H54 (cell line): Measurements from ENCODE around the gene HAUS3.

Source experiments
- DNase-seq: peaks from one replicate; pipeline ENCODE4 v3.0.0; 2011; ENCODE audit warnings: low spot score, mixed read lengths; ENCODE audit not compliant: insufficient read length
- FAIRE-seq: peaks from 3 replicates; lab custom pipeline; 2011; peaks lifted over from hg19 to GRCh38; lab: Jason Lieb, UNC
- POLR2A ChIP-seq: IDR thresholded peaks from 2 replicates; pipeline ENCODE4 v1.6.1; 2011; ENCODE audit warnings: low read depth, mild to moderate bottlenecking, low read length

Gene HAUS3, protein sequence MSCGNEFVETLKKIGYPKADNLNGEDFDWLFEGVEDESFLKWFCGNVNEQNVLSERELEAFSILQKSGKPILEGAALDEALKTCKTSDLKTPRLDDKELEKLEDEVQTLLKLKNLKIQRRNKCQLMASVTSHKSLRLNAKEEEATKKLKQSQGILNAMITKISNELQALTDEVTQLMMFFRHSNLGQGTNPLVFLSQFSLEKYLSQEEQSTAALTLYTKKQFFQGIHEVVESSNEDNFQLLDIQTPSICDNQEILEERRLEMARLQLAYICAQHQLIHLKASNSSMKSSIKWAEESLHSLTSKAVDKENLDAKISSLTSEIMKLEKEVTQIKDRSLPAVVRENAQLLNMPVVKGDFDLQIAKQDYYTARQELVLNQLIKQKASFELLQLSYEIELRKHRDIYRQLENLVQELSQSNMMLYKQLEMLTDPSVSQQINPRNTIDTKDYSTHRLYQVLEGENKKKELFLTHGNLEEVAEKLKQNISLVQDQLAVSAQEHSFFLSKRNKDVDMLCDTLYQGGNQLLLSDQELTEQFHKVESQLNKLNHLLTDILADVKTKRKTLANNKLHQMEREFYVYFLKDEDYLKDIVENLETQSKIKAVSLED

DNA sequence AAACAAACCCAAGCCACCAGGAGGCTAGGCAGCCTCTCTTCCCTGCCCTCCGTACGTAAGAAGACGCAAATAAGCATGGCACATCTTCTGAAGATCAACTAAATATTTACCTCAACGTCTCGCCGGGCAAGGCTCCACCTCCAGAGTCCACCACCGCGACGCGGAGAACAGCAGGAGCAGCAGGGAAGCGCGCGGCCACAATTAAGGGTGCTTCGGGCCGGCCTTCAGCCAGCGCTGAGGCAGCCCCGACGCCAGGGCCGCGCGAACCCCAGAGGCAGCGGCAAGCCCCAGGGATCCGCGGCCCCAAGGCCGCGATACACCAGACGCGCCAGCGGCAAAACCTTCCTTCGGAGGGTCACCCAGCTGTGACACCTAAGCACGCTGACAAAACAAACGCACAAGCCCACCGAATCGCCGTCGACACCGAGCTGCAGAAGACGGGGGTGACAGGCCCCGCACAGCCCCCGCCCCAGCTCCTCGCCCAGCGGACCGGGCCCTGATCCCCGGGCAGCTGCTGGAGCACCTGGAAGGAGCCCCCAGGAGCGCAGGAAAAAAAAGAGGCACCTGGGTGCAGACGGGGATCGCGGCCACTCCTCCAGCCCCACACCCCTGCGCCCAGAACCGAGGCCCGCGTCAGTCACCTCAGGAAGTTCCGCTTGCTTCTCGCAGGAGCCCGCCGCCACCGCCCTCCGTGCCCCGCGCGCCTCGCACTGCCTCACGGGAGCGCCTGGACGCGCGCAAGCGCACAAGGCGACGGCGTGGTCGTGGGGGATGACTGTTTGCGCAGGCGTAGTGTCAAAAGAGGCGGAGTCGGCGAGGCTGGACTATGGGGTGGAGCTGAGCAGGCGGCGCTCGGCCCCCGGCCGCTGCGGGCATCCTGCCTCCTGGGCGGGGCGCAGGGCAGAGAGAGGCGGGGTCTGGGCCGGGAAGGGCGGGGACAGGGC is at the start of gene HAUS3, which contains the start of gene POLN:
TSS of gene HAUS3 (minus strand) at position 712 of the 944 bp plus-strand sequence. CDS start 1,175 bp downstream, outside the sequence.
TSS of gene POLN (minus strand) at position 712 of the 944 bp plus-strand sequence. CDS start 12,890 bp downstream, outside the sequence.
- DNase-seq (peak; percentile 93), FAIRE-seq (no peak)
- TF ChIP-seq POLR2A, result peak; percentile 91

DNA sequence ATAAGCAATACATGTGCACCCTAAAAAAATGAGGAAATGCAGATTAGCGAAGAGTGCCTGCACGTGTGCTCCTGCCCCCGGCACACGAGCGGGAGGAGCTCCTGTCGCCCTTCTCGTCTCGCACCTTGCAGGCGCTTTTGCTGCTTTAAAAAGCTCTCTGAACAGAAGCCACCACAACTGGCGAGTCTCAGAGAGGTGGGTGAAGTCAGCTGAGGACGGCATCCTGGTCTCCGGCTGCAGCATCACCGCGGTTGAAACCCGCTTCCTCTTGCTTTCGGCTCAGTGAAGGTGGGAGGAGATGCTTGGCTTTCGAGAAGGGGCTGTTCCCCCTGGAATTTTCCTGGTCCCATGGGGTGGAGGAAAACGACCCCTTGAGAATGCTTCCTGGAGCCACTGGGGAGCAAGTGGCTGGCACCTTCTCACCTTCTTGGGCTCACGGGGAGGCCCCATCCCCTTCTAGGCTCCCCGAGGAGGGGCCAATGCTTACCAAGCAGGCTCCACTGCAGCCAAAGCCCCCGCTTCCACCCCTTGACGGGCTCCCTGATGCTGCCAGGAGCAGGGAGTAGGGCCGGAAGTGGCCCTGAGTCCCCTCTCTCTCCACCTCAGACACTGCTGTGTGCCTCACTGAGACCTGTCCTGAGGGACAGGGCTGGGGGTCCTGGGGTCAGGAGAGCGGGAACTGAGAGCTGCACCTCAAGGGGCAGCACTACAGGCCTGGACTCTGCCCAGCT is 49.2 kb upstream of the HAUS3 start:
- no peak for TF ChIP-seq POLR2A

DNA sequence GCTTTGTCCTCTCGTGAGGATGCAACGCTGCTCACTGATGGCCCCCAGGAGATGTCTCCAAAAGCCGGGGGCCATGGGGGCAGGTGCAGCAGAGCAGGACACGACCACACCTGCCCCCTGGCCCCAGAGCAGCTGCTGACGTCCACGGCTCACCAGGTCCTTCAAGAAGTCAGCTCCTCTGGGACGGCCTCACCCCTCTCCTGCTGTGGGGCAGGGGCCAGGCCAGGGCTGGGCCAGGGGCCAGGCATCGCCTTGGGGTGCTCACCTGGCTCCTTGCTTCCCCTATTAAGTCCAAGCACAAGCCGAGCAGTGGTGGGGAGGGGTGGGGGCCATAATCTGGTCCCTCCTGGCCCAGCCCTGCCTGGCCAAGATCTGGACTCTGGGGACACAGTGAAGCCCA is 48.6 kb upstream of the HAUS3 start:
- TF ChIP-seq POLR2A, result no peak
- DNase-seq (no peak), FAIRE-seq (no peak)

More for the DNA sequence above, 49.2 kb upstream of the HAUS3 start:
- FAIRE-seq, result no peak
- no peak for DNase-seq

DNA sequence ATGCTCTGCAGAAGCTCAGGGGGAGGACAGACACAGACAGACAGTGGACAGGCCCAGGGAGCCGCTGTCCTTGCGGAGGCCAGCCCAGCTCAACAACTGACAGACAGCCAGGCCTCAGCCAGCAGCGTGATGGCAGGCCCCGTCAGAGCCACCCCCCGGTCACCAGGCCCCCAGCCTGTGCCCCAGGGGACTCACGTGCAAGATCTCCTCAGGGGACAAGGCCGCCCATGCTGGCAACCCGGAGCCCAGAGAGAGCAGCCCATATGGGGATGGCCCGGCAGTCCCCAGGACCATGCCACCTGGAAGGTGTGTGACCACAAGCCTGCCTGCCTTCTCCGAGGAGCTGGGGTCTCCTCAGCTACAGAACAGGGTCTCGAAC is 48.0 kb upstream of the HAUS3 start:
- no peak for FAIRE-seq
- TF ChIP-seq POLR2A, result no peak
- no peak for DNase-seq

DNA sequence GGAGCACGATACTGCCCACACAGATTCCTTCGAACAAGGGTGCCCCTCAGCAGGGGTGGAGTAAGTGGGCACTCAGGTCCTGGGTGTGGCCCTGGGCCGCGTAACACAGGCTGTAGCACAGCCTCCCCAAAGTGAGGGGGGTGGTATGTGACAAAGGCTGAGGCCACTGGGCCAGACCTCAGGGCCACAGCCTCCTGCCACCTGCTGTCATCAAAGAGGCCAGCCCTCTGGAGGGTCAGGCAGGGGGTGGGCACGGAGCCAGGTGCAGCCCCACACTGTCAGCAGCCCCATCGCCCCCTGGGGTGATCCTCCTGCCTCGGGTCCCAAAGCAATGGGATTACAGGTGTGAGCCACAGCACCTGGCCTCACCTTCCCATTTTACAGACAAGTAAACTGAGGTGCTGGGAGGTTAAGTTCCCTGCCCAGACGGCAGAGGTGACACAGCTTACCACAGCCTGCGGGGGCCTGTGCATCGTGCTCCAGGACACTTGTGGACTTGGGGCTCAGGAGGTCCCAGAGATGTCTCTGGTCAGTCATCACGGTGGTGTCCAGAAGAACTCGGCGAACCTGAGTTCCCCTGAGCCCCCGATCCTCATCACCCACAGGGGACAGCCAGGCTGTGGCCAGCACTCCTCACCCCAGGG is 47.5 kb upstream of the HAUS3 start:
- no peak for FAIRE-seq
- DNase-seq, result no peak
- no peak for TF ChIP-seq POLR2A

DNA sequence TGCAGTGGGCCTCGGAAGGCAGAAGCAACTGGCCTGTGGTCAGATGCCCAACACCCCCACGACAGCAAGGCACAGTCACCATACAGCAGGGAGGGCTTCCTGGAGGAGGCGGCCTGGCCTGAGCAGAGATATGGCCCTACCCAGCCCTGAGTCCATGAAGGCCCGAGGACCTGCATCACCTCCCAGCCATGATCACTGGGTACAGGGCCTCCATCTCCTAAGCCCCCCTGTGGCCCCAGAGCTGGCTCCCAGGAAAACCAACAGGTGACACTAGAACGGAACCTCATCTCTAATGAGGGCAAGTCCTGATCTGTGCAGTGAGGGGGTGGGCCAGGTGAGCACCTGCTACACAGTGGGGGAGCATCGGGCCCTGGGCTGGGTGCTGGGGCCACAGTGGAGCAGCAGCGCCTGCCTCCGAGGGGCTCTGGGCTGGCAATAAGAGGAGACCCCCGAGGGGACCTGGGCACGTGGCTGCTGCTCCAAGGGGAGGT is 46.2 kb upstream of the HAUS3 start:
- no peak for FAIRE-seq
- no peak for DNase-seq
- no peak for TF ChIP-seq POLR2A

DNA sequence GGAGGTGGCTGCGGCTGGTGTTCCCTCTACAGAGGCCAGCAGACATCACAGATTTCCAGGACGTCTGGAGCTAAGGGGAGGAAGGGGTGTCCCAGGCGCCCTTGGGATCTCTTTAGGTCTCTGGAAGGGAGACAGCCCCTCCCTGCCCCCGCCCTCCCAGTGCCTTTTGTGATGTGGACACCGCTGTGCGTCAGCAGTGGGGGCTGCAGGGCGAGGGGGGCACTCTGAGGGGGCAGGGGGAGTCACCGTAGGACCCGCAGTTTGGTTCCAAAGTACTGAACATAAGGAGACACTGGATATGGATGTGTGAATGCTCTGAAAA is 45.6 kb upstream of the HAUS3 start:
- TF ChIP-seq POLR2A, result no peak
- DNase-seq (no peak), FAIRE-seq (no peak)

DNA sequence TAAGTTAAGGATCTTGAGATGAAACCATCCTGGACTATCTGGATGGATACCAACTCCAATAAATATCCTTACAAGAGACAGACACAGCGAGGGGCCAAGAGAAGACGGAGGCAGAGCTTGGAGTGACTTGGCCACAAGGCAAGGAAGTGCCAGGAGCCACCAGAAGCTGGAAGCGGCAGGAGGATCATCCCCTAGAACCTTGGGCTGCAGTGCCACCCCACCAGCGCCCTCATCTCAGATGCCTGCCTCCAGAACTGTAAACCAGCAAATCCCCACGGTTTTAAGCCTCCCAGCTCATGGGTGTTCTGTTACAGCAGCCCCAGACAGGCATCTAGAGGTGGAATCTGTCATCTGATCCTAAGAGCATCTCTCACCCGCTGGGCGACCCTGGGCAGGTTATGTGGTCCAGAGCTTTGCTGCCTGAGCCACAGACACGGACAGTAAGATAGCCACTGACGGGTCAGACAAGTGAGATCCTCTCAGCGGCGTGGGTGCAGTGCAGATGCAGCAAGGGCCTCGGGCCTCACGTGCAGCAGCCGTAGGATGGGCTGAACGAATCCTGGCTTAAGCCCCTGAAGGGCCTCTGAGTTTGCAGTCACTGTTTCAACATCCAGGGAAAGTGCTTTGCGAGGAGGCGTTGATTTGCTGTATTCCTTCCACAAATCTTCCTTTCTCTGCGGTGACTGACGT is 45.1 kb upstream of the HAUS3 start:
- FAIRE-seq (no peak), DNase-seq (no peak)
- TF ChIP-seq POLR2A, result no peak

DNA sequence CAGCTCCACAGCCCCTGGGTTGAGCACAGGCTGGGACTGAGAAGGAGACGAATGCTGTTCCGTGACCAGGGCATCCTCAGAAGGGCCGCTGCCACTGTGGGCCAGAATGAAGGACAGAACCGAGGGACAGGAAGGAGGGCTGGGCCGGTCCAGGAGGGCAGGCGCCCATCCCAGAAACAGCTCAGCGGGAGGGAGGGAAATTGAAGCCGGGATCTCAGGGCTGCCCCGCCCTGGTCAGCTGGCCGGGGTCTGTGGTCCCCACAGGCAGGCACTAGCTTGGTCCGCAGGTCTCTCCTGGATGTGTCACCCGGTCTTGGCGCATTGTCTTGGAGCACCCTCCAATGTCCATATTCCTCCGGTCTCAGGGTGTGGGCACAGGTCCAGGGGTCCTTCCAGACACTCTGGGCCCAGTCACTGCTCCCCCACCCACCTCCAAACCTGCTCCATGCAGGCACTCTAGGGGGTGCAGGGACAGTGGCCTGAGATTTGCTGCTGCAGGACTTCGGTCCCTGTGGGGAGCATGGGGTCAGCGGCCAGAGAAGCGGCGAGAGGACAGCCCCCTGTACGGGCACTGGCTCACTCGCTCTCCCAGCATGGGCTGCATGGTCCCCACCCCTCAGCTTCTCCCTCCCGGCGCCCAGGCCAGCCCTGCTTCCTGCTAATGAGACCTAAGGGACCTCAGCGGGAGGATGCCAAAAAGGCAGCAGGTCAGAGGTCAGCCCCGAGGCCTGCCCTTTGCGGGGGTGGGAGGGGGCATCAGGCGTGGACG is 43.9 kb upstream of the HAUS3 start:
- DNase-seq (no peak), FAIRE-seq (no peak)
- no peak for TF ChIP-seq POLR2A

DNA sequence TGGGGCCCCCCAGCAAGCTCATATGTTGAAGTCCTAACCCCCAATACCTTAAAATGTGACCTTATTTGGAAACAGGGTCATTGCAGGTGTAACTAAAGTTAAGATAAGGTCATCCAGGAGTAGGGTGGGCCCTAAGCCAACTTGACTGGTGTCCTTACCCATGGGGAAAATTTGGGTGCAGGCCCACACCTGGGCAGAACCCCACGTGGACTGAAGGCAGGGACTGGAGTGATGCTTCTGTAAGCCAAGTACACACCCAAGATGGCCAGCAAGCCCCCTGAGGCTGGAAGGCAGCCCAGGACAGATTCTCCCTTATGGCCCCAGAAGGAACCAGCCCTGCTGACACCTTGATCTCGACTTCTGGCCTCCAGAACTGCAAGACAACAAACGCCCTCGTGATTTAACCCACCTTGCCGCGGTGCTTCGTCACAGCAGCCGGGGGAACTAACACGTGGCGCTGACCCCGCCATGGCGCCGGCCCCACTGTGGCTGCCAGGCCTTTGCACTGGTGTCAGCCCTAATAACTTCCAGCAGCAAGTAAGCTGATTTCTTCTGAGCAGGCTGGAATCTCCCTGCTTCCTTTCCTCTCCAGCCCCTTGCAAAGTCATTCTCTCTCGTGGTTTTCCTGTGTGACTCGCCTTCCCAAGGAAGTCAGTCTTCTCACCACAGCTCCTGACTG is 43.2 kb upstream of the HAUS3 start:
- DNase-seq (no peak), FAIRE-seq (no peak)
- TF ChIP-seq POLR2A, result no peak

DNA sequence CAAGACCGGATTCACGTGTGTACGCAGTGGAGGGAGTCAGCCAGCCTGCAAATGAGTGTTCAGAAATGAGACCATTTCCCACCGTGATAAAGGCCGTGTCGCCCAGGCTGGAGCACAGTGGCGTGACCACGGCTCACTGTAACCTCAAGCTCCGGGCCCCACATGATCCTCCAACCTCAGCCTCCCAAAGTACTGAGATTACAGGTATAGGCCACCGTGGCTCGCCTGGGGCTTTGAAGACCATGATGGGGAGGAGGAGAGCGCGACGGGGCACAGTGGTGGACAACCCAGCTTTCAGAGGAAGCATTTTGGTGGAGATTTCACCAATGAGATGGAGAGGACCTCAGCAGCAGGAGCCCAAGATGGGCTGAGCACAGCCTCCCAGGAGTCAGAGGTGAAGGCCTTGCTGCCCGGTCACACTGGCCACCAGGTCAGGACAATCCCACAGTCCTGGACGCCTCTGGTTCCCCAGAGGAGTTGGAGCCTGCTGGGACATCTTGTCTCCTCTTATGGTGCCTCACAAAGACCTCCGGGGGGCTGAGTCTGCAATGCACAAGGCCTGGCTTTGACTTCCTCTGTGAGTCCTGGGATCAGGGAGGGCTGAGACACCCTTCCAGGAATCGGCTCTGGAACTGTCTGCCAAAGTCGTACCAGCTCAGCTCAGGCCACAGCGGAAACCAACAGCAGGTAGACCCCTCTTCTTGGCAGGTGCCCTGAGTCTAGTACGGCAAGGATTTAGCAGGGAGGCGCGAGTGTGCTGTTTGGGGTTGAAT is 42.4 kb upstream of the HAUS3 start:
- DNase-seq (no peak), FAIRE-seq (no peak)
- TF ChIP-seq POLR2A, result no peak
